Stimulated activated CD4-positive, alpha-beta T cell treated with anti-CD3 and anti-CD28 coated beads, TNF-alpha, amount 100 ng/mL, for 48 hours (primary cell): ENCODE results near the gene CYGB.

Experiments used
- DNase-seq, 3 donors: peaks; one replicate each; pipeline ENCODE4 v3.0.0-alpha.2; 2020; ENCODE audit warnings: low read depth in 3 of 3

CYGB gene

DNA sequence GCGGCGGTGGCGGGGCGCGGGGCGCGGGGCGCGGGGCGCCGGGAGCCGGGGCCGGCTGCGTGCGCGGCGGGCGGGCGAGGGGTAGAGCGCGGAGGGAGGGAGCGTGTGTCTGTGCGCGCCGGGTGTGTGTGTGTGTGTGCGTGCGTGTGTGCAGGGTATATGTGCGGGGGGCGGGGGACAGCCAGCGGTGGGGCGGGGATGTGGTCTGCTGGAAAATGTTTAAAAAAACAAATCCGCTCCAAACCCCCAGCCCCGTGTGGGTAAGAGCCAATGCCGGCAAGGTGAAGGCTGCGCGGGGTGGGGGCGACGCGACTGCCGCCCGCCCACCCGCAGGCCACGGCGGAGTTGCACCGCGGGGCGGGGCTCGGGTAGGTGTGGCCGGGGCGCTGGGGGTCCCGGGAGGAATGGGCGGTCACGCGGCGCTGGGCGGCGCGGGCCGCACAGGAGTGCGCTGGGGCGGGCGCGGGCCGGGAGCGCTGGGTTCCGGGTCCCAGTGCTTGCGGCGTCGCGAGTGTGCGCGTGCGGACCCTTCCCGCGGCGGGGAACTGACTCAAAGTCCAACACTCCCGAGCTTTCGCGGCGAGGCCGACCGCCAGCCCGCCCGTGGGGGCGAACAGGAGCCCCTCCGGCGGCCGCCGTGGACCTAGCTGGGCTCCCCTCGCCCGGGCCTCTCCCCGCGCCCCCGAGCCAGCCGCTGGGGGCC, at the start of gene CYGB:
Gene CYGB (minus strand): TSS at position 132 of the 703 bp plus-strand sequence. CDS start 167 bp downstream, outside the sequence.
- no peak for DNase-seq

DNA sequence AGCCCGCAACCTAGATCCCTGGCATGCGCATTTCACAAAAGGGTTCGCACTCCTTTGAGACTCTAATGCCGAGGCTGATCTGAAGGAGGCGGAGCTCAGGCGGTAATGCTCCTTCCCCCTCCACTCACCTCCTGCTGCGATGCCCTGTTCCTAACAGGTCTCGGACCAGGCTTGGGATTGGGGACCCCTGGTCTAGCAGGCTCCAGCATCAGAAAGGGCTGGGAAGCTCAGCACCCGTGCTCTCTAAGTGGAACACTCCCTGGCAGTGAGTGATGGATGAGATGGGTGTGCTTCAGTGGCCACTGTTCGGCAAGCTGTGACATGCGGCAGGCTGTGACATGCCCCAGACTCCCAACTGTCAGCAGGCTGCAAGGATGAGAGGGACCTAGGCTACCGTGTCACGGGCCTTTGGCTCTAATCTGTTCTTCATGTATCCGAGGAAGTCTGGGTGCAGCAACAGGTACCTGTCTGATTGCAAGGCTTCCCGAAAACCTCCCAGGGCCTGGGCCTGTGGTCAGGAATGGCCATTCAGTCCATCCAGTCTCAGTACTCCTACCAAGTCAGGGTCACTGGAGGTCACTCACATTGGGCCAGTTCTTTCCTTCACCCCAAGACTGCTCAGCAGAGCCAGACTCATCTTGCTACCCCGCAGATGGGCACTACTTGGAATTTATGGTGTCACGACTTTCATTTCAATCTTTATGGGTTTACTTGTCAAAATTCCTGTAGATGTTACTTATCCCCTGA, 49.4 kb upstream of the CYGB start:
- no peak for DNase-seq

DNA sequence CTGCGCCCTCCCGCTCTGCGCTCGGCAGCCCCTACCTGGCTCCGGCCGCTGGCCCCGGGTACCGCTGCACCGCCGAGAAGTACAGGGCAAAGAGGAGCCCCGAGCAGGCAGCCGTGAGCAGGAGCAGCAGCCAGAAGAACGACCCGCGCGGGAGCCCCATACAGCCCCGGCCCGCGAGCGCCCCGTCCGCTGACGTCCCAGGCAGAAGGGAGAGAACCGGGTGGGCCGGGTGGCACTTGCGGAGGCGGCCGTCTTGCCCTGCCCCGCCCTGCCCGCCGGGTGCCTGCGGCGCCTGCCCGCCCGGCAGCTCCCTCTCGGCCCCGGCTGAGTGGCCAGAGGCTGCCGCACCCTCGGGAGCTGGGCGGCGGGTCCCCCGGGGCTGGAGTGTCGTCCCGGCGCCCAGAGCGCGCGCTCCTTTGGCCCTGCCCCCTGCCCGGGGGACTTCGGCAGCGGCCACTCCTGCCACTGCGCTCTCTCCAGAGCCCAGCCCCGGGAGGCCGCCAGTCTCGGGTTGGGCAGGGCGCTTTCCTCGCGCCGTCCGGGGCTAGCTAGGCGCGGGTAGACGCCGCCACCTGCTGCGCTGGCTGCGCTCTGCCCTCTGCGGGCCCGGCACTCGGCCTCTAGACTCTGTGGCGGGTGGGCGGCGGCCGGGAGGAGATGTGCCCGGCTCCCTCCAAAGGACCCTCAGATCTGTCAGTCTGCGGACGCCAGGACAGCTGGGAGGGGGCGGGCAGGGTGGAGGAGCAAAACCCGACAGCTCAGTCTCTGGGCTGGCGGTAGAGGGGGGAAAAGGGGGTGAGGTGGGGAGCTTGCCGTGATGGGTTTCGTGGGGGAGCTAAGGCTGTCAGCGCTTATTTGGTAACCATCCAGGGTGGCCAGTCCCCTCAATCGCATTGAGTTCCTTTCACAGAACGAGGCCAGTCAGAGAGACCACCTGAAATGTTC, 48.4 kb upstream of the CYGB start, which contains the start of gene ST6GALNAC2:
Gene ST6GALNAC2 (minus strand): TSS at position 212 of the 945 bp plus-strand sequence. CDS start 52 bp downstream, at position 160.
- DNase-seq: peak in 1 of 3 donors; percentile 27

DNA sequence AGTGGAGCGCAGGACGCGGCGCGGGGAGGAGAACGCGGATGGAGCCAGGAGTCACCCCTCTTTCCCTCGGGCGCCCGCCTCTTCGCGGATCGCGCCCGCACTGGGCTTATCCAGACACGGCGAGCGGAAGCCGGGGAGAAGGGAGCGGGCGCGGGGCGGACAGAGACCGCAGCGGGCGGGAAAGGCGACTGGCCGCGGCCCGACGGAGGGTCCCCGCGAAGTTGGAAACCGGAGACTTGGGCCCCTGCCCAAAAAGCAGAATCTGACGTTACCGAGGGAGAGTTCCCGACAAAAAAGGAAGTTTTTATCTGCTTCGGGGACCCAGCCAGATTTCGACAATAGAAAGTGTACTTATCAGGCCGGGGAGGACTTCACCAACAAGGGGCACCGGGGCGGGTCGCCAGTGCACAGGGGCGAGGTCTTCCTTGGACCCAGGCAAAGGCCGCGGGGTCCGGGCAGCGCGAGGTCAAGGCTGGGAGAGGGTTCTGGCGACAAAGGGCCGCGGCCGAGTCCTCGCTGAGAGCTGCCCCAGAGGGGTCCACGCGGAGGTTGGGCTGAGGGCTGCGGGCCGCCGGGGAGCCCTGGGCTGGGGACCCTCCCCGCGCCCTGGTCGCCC, 47.6 kb upstream of the CYGB start:
- no peak for DNase-seq

DNA sequence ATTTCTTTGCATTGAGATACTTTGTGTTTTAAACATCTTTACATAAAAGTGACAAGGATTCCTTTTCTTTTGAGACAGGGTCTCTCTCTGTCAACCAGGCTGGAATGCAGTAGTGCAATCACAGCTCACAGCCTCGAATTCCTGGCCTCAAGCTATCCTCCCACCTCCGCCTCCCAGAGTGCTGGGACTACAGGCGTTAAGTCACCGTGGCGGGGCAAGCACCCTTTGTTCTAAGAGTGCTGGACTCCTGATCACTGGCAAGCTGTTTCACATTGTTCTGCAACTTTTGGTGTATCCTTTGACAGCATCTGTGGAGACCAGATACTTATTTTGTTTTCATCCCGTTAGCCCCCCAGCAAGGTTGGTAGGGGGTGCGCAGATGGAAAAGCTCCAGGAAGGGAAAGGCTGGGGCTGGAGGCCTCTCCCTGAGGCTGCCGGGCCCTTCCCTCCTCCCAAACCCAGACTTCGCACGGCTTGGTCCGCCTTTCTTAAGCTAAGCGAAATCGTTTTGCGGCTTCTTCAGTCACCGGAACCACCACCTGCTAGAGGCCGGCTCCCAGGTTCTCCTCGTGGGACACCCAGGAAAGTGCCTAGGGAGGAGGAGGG, 47.0 kb upstream of the CYGB start:
- no peak for DNase-seq

DNA sequence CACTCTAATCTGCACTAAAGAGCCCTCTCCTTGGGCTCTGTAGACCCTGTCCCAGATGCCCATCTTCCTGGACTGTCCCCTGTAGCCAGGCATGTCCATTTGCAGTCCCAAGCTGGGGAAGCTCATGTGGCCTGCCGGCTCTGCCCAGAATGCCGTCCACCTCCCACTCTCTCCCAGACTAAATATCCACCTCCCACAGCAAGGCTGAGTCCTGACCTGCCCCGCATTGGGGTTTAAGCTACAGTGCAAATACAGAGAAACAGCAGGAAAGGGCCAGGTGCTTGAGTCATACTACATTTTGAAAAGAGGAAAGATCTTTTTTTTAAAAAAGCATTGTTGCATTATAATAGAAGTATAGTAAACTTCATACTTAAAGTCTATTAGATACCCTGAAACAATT, 45.2 kb upstream of the CYGB start:
- no peak for DNase-seq

- DNase-seq: no peak
Observed at GRCh38 chr17:76581515-76581914, 44.0 kb upstream of the CYGB start.

DNA sequence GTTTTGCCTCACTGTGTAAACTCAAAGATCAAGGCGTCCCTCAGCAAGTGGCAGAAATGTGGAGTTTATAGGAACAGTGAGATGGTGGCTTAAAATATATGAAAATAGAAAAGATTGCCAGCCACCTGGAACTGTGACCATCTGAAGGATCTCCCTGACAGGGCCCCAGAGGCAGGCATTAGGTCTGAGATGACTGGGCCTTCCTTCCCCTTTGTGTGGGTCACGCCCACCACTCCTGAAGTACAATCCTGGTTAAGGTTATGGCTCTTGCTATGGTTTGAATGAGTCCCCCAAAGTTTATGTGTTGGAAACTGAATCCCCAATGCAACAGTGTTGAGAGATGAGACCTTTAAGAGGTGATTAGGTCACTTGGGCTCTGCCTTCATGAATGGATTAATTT, 41.8 kb upstream of the CYGB start:
- no peak for DNase-seq

GRCh38 chr17:76578376-76578775, 40.9 kb upstream of the CYGB start:
- DNase-seq: no peak

- no peak for DNase-seq
Observed at GRCh38 chr17:76577876-76578275, 40.4 kb upstream of the CYGB start.

GRCh38 chr17:76576189-76576588, 38.7 kb upstream of the CYGB start:
- no peak for DNase-seq

DNA sequence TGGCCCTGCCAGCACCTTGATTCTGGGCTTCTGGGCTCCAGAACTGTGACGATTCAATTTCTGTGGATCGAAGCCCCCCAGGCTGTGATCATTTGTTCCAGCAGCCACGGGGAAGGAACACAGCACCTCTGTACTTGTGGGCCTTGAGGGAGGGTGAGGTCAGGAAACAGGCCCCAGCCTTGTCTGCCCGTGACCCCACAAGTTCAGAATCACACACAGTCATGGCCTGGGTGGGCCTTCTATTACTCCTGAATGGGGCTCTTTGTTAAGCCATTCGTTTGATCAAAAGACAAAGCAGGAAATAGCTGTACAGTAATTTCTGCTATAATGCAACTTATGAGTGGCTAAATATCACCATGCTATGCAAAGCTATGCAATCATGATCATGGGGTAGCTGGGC, 38.1 kb upstream of the CYGB start:
- no peak for DNase-seq

- DNase-seq: no peak
Observed at GRCh38 chr17:76574166-76574565, 36.7 kb upstream of the CYGB start.

GRCh38 chr17:76573096-76573495, 35.6 kb upstream of the CYGB start:
- DNase-seq: no peak

DNA sequence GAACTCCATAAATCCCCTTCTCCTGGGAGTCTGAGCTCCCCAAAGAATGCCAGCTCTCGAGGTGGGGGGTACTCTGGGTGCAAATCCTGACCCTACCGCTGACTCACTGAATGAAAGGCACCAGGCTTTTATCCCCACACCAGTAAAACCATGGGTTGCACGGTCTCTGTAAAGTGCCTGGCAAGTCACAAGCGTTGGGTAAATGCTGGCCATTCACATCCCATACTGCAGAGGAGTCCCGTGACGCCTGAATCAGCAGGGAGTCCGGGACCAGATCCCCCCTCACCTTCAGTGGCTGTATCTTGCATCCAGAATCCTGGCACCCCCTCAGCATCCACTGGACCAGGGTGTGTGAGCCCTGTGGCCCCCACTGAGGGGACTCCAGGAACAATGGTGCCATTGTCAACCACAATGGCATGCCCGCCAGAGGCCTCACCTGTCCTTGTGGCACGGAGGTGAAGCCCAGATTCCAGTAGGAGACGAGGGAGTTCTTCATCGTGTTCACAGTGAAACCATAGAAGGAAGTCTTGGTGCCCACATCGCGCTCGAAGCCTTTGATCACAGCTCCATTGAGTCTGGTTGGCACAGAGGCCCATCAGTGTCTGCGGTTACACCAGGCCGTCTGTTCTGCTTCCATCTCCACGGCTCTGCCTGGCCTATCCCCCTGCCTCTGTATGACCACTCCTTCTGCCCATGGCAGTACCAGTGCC, 34.8 kb upstream of the CYGB start:
- no peak for DNase-seq

DNA sequence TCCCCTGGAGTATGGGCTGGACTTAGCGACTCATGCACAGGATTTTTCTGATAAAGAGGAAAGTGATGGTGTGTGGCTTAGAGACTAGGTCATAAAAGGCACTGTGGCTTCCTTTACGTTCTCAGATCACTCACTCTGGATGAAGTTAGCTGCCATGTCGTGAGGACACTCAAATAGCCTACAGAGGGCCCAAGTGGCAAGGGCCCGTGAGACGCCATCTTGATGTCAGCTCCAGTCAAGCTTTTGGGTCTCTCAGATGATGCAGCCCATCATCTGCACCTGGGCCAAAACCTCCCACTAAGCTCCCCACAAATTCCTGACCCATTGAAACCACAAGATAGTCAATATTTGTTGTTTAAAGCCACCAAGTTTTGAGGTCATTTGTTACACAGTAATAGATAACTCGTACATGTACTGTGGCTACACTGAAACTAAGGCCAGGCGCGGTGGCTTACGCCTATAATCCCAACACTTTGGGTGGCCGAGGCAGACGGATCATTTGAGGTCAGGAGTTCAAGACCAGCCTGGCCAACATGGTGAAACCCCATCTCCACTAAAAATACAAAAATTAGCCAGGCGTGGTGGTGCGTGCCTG, 33.5 kb upstream of the CYGB start:
- no peak for DNase-seq

DNA sequence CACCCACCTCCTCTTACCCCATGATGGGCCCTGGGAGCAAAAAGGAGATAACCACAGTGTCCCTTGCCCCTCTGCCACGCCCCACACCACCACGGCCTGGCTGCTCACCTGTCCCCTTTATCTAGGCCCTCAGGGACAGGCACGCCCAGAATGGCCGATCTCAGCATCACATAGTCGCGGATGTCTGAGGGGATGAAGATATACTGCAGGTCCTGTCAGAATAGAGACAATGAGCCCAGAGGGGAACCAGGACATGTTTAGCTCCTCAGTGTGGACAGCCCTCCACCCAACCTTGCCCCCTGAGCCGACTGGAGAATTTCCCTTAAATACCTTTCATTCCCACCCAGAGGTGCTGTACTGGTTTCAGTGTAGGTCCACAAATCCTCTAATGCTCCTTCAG, 32.9 kb upstream of the CYGB start:
- DNase-seq: no peak

DNA sequence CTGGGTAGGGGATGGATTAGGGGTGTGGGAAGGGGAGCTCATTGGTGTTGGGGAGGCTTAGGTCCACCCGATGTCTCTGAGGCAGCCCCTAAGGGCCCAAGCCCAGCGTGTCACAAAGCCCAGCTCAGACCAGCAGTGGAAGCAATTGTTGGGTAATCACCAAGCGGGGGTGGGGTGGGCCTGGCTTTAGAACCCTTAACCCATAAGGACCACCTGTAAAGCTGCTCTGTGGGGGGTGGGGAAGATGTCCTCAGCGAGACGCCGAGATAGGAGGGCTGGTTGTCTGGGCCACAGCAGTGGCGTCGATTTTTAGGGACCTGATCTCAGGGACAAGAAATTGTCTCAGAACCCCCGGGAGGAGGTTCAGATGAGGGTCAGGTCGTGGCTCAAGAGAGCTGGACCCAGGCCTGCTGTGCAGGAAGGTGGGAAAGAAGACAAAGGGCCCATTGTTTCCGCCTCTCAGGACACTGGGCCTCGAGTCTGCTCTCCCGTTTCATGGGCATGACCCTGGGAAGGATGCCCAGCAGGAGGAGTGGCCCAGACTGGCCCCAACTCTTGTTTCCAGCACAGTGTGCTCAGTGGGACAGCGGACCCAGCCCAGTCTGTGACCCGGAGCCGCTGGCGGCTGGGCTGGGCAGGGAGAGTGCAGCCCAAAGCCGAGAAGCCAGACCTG, 32.2 kb upstream of the CYGB start:
- DNase-seq: no peak

DNA sequence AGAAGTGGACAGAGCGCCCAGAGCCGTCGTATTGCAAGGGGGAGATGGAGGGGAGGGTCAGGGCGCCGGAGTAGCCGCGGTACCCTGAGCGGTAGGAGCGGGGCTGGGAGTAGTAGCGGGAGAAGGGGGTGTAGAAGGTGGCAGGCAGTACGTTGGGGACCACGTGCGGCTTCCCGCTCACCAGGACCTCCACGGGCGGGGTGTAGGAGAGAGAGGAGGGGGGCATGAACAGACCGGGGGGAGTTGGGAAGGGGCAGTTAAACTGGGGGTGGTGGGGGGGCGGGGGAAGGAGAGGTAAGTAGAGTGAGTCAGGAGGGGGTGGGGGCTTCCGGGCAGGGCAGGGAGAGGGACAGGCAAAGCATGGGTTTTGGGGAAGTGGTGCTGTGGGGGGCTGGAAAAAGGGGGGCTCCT, 31.3 kb upstream of the CYGB start:
- DNase-seq: no peak
